AG04449 (cell line): ENCODE measurements around the gene UNC5B.

Source experiments
- CTCF ChIA-PET: fragments of 350-600 bp; formaldehyde crosslinking; extraction: SDS; loops from one replicate; lab custom pipeline; 2021; ENCODE audit warnings: antibody characterized with exemption; lab: Yijun Ruan, JAX
- POLR2A ChIA-PET: fragments of 400-600, 350-600 bp; formaldehyde crosslinking; extraction: SDS; loops from one replicate; lab custom pipeline; 2020; ENCODE audit warnings: antibody characterized with exemption, inconsistent platforms; lab: Yijun Ruan, JAX
- DNase-seq: peaks from one replicate; pipeline ENCODE4 v3.0.0-alpha.2; 2010; ENCODE audit warnings: low read depth, low spot score
- H3K4me3 ChIP-seq: 2 replicates; pipeline ENCODE4 v1.5.1; 2011; ENCODE audit warnings: low read depth, mild to moderate bottlenecking, control low read depth, low read length
- TF ChIP-seq, protein P1 (sequence below): IDR thresholded peaks from one replicate; pipeline ENCODE4 v1.5.1; 2011; ENCODE audit warnings: mild to moderate bottlenecking, moderate library complexity, low read length, control low read depth, inconsistent platforms; ENCODE audit not compliant: insufficient read depth; ENCODE audit errors: missing control alignments

The UNC5B gene

DNA sequence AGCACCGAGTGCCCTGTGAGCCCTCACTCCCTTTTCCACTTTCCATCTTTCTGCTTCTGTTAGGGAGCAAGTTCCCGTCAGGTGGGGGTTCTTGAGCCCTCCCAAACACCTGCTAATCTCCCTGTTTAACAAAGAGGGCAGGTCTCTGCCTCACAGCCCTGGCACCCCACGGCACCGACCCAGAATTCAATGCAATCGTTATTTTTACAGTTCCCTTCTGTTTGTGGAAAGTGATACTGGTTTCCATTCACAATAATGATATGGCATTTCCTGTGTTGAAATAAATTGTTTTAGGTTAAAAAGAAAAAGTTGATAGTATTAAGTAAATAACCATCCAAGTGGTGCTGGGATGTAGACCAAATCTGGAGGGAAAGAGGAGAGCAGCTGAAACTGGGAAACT lies 67.8 kb downstream of the UNC5B start:
- TF ChIP-seq, protein P1, sequence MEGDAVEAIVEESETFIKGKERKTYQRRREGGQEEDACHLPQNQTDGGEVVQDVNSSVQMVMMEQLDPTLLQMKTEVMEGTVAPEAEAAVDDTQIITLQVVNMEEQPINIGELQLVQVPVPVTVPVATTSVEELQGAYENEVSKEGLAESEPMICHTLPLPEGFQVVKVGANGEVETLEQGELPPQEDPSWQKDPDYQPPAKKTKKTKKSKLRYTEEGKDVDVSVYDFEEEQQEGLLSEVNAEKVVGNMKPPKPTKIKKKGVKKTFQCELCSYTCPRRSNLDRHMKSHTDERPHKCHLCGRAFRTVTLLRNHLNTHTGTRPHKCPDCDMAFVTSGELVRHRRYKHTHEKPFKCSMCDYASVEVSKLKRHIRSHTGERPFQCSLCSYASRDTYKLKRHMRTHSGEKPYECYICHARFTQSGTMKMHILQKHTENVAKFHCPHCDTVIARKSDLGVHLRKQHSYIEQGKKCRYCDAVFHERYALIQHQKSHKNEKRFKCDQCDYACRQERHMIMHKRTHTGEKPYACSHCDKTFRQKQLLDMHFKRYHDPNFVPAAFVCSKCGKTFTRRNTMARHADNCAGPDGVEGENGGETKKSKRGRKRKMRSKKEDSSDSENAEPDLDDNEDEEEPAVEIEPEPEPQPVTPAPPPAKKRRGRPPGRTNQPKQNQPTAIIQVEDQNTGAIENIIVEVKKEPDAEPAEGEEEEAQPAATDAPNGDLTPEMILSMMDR = no peak
- no peak overlapping the region for H3K4me3 ChIP-seq
- DNase-seq = no peak
- POLR2A ChIA-PET = no interaction called here
- CTCF ChIA-PET = interaction anchor here (1.1 to 11.3 kb wide), 4 partner anchors 10 to 377 kb away, joined by 3 to 152 read pairs (median 6); no protein-coding TSS in a partner anchor

DNA sequence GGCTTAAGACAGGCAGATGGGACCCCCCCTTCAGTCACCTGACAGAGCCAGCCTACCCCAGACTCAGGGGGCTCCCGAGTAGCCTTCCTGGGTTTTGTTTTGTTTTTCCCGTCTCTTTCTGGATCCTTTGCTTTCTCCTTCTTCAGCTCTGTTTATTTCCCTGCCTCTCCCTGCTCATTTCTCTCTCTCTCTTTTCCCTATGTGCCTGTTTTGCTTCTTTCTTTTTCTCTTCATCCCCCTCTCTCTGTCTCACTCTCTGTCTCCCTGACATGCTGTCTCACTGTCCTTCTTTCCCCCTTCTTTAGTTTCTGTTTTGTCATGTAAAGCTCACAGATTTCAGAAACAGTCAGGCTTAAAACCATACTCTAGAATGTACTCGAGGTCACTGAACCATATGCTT lies 68.5 kb downstream of the UNC5B start:
- TF ChIP-seq, protein P1 = no peak
- CTCF ChIA-PET = interaction anchor here (1.1 to 11.3 kb wide), 5 partner anchors 9 to 377 kb away, joined by 3 to 152 read pairs (median 5); no protein-coding TSS in a partner anchor
- POLR2A ChIA-PET = no interaction called here
- no peak overlapping the region for H3K4me3 ChIP-seq
- no peak for DNase-seq

DNA sequence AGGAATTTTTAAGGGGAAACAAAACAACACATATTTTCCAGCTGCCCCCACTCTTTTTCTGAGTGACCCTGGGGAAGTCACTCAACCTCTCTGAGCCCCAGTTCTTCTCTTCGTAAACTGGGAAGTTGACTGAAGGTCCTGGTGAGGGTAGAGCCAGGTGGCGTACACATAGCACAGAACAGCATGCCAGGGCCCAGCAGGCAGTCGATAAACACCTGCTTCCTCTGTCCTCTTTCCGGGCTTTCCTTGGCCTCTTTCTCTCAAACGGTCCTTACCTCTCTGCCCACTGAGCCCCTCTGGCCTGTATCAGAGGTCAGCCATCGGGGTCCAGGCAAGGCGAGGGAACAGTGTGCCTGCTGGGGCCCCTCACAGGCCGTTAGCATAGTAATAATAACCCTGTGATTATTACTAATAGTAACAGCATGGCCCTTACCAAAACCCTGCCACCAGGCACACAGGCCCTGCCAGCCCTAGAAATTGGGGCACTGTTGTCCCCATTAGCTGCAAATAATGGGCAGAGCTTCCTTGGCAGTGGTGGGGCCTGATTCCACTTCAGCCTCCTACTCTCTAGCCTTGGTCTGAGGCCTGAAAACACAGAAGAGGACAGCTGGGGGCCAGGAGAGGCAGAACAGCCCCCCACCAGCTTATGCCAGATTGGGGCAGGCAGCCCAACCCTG lies 69.4 kb downstream of the UNC5B start:
- POLR2A ChIA-PET = no interaction called here
- TF ChIP-seq, protein P1 = no peak
- DNase-seq = no peak
- CTCF ChIA-PET = interaction anchor here (1.2 to 11.3 kb wide), 4 partner anchors 11 to 378 kb away, joined by 4 to 152 read pairs (median 26); no protein-coding TSS in a partner anchor
- H3K4me3 ChIP-seq = no peak overlapping the region

DNA sequence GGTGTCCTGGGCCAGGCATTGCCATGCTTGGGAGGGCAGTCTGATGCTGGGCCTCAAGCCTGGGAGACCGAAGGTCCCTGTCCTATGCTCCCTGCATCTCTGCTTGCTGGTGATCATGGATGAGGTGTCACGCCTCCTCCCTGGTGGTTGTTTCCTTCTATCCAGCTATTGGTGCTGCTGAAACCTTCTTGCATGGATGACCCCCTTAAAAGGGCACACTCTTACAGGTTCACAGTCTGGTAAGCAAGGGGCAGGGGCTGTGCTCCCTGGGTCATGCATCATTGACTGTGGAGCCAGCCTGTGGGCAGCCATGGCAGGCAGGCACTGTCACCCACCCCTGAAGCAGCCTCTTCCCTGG lies 69.9 kb downstream of the UNC5B start:
- CTCF ChIA-PET = interaction anchor here (1.7 to 11.3 kb wide), 4 partner anchors 14 to 379 kb away, joined by 3 to 152 read pairs (median 66); no protein-coding TSS in a partner anchor

DNA sequence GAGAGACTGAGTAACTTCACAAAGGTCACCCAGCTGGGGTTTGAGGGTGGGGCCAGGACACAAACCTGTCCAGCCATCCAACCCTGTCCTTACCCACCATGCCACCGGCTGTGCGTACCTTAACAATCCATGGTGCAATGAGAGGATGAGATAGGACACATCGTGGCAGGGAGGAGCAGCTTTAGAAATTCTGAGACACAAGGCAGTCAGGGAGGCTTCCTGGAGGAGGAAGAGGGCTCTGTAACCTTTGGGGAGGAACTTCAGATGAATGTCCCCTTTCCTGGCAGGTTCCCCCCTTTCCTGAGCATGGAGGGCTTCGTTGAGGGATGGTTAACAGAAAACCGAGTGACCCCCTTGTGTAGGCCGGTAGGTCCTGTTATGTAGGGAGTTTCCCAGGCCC lies 71.0 kb downstream of the UNC5B start:
- TF ChIP-seq, protein P1 = no peak
- CTCF ChIA-PET = interaction anchor here (1.0 to 11.3 kb wide), 6 partner anchors 12 to 380 kb away, joined by 3 to 152 read pairs (median 32); no protein-coding TSS in a partner anchor
- no peak overlapping the region for H3K4me3 ChIP-seq
- no peak for DNase-seq
- POLR2A ChIA-PET = no interaction called here

More for the DNA sequence above, 69.9 kb downstream of the UNC5B start:
- TF ChIP-seq, protein P1 = no peak
- H3K4me3 ChIP-seq = no peak overlapping the region
- POLR2A ChIA-PET = no interaction called here
- DNase-seq = no peak

DNA sequence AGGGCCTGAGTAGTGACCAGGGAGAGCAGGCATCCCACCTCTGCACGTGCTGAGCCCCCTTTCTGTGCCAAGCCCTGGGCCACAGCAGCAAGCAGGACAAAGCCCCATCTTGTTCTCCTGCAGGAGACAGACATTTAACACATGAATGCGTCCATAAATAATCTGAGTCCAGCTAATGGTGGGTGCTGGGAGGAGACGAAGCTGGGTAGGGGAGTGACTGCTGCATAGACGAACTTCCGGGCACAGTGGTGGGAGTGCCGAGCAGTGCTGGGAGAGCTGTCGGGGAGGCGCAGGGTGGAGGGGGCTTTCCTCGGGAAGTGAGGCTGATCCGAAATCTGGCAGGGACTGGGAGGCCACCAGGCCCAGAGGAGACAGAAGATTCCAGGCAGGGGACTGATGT lies 71.5 kb downstream of the UNC5B start:
- TF ChIP-seq, protein P1 = no peak
- CTCF ChIA-PET = interaction anchor here (1.0 to 11.3 kb wide), 12 partner anchors 9 to 393 kb away, joined by 3 to 152 read pairs (median 8); no protein-coding TSS in a partner anchor
- POLR2A ChIA-PET = interaction anchor here (1.1 kb wide), 1 partner anchor 361 kb away, joined by 6 read pairs; no protein-coding TSS in a partner anchor
- no peak overlapping the region for H3K4me3 ChIP-seq
- no peak for DNase-seq
